ENCODE measurements around the gene TMEM209. TPM values are rescaled to one million over a fixed set of nuclear protein-coding genes. Genes with fewer than 3 reads are reported as not detected.

Gene TMEM209
- total RNA-seq, 1 donor from 2014 or later: 21.7 TPM

DNA sequence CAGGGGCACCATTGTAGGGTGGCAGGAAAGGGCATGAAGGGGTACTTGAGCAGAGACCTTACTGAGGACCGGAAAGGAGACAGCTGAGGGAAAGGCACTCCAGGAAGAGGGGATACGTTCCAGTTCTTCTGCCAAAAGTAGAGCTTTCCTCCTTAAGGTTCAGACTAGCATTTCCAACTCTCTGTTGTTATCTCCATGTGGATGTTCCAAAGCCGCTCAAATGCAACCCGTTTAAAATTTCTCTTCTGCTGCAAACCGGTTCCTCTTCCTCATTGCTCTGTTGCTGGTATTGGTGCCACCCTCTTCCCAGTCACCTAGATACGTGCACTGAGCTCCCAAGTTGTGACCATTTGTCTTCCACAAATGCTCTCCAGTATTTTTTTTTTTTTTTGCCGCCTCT, 47.5 kb downstream of the TMEM209 start:
- no peak for ATAC-seq
- H3K36me3 ChIP-seq: peaks cover 17% of the 10 kb centered on the region
- H3K27ac ChIP-seq: no peak overlapping the region
- intact Hi-C loops (cut with DNase I): no loop called here
- H3K27me3 ChIP-seq (ENCODE audit: low read depth): no peaks in the 10 kb centered on the region
- H3K4me3 ChIP-seq: no peak overlapping the region
- H3K9me3 ChIP-seq: peaks cover 5% of the 10 kb centered on the region
- no peak for DNase-seq
- no peaks in the 10 kb centered on the region for H3K4me1 ChIP-seq
- TF ChIP-seq, protein P1, sequence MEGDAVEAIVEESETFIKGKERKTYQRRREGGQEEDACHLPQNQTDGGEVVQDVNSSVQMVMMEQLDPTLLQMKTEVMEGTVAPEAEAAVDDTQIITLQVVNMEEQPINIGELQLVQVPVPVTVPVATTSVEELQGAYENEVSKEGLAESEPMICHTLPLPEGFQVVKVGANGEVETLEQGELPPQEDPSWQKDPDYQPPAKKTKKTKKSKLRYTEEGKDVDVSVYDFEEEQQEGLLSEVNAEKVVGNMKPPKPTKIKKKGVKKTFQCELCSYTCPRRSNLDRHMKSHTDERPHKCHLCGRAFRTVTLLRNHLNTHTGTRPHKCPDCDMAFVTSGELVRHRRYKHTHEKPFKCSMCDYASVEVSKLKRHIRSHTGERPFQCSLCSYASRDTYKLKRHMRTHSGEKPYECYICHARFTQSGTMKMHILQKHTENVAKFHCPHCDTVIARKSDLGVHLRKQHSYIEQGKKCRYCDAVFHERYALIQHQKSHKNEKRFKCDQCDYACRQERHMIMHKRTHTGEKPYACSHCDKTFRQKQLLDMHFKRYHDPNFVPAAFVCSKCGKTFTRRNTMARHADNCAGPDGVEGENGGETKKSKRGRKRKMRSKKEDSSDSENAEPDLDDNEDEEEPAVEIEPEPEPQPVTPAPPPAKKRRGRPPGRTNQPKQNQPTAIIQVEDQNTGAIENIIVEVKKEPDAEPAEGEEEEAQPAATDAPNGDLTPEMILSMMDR (IDR thresholded peaks at IDR 0.05): no peak

DNA sequence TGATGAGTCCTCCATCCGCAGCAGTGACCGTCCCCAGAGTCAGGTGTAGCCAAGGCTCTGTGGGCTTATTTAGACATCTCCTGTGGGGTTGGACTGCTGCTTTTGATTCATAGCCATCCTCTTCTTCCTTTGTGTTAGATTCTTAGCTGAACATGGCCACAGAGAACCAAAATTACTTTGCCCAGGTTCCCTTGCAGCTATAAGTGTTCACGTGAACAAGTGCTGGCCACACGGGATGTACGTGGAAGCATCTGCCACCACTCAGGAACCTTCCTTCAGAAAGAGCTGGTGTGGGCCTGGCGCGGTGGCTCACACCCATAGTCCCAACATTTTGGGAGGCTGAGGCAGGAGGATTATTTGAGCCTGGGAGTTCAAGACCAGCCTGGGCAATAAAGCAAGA, 49.1 kb downstream of the TMEM209 start:
- TF ChIP-seq, protein P1 (IDR thresholded peaks at IDR 0.05): no peak
- Histone ChIP-seq H3K9me3 (peaks cover 5% of the 10 kb centered on the region), H3K36me3 (peaks cover 7% of the 10 kb centered on the region), H3K4me1 (no peaks in the 10 kb centered on the region), H3K27ac (no peak overlapping the region), H3K4me3 (no peak overlapping the region), H3K27me3 (ENCODE audit: low read depth) (no peaks in the 10 kb centered on the region)
- DNase-seq (no peak), ATAC-seq (no peak)
- intact Hi-C loops (cut with DNase I): no loop called here

DNA sequence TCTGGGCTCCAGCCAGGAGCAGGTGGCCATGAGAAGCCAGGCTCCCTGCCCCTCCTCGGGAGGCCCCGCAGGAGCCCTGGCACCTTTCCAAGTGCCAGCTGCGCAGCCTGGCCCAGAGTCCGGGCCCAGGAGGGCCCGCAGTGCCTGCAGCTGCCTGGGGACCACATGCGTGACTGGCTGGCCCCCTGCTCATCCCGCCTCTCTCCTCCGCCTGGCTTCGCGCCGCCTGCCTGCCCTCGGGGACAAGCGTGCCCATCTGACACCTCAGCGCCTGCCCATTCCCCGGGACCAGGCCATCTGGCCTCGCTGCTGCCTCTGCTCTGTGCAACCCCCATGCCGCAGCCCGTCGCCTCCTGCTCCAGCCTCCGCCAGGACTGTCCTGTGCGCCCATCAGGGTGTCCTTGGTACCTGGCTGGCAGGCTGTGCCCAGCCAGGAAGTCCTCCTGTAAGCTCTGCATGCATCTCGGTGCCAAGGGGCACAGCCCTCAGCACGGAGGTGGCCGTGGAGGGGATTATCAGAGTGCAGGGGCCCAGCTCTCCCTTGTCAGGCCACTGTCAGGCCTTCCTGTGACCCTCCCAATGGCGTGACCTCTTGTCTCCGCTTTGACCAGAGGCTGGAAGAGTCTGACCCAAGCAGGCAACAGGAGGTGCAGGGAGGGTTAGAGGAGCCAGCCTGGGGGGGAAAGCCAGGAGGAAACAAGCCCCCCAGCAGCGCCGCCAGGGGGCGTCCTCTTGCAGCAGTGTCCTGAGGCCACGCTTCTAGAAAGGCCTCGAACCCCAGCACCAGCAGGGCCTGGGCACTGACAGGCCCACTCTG, 50.5 kb downstream of the TMEM209 start:
- Histone ChIP-seq H3K36me3 (no peaks in the 10 kb centered on the region), H3K4me3 (no peak overlapping the region), H3K4me1 (no peaks in the 10 kb centered on the region), H3K9me3 (peaks cover 5% of the 10 kb centered on the region), H3K27ac (no peak overlapping the region), H3K27me3 (ENCODE audit: low read depth) (no peaks in the 10 kb centered on the region)
- intact Hi-C loops (cut with DNase I): no loop called here
- DNase-seq (no peak), ATAC-seq (peak; percentile 1 to 55)
- TF ChIP-seq, protein P1 (IDR thresholded peaks at IDR 0.05): no peak

DNA sequence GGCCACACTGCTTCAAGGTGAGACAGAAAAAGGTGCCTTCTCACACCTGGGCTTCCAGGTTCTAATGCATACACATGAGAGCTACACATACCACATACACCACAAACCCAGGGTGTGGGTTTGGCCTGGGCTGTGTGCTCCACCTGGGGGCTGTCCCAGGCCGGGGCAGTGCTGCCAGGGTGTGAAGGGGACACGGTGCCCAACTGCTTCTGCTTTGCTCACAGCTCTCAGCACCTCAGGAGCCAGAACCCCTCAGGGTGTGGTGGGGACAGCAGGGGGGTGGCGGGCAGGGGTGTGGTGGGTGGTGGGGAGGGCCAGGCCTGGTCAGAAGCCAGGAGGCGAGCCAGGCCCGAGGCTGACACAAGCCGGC, 51.1 kb downstream of the TMEM209 start:
- peak; percentile 74 for DNase-seq
- TF ChIP-seq, protein P1 (IDR thresholded peaks at IDR 0.05): no peak
- intact Hi-C loops (cut with DNase I): no loop called here
- Histone ChIP-seq H3K27ac (no peak overlapping the region), H3K4me3 (no peak overlapping the region), H3K9me3 (peaks cover 5% of the 10 kb centered on the region), H3K4me1 (no peaks in the 10 kb centered on the region), H3K27me3 (ENCODE audit: low read depth) (no peaks in the 10 kb centered on the region), H3K36me3 (no peaks in the 10 kb centered on the region)
- peak; percentile 81 to 88 for ATAC-seq

DNA sequence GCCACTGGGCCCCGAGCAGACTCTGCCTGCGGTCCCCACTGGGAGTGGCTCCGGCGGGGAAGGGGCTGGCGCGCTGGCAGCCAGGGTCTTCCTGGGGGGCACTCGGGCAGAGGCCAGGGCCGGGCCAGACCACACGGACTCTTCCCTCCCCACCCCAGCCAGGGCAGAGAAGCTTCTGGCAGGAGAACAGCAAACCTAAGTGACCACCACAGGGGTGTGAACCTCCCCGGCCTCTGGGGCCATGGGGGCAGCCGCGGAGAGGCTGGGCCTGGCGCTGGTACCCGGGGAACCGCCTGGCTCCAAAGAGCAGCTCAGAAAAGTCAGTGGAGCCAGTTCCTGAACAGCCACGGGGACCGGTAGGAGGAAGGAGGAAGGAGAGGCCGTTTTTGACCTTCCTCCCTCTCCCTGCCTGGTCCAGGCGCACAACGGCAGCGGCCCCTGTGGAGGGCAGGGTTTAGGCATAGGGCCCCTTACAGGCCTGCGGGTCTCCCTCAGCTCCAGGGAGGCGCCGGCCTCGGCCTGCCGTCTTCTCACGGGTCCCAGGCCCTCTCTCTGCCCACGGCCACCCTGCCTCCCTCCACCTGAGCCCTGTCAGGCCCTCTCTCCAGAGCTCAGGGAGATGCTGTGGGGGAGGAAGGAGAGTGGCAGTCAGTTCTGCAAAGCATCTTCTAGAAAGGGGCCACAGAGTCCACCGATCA, 51.8 kb downstream of the TMEM209 start:
- Histone ChIP-seq H3K36me3 (no peaks in the 10 kb centered on the region), H3K4me1 (no peaks in the 10 kb centered on the region), H3K9me3 (peaks cover 5% of the 10 kb centered on the region), H3K27me3 (ENCODE audit: low read depth) (no peaks in the 10 kb centered on the region), H3K27ac (no peak overlapping the region), H3K4me3 (no peak overlapping the region)
- DNase-seq (no peak), ATAC-seq (peak in 1 of 2 donors; percentile 5)
- intact Hi-C loops (cut with DNase I): no loop called here
- TF ChIP-seq, protein P1 (IDR thresholded peaks at IDR 0.05): no peak

All from lower lobe of right lung (tissue), 2 donors.